Hypothalamus (tissue), 51 donors: ENCODE data around the gene PCBD2.
"Not testable (repeated sequence)": the region's sequence is repeated elsewhere in the genome, so short reads cannot be mapped to it uniquely, and the experiment has no call there.

Source experiments
- DNase-seq, 51 donors: peaks; one replicate each; lab custom pipeline; 2025; lab: John Stamatoyannopoulos, UW

The PCBD2 gene

GRCh38 chr5:134905246-134905996 is 490 bp downstream of the PCBD2 start:
- DNase-seq = peak in 42 of 51 donors; percentile 15 to 91 (median 61)

GRCh38 chr5:134906811-134907210 is 1.9 kb downstream of the PCBD2 start:
- no peak for DNase-seq

GRCh38 chr5:134910752-134911151 is 5.8 kb downstream of the PCBD2 start:
- DNase-seq = not testable (repeated sequence)

GRCh38 chr5:134911285-134912206 is 6.6 kb downstream of the PCBD2 start:
- peak in 3 of 51 donors; percentile 10 to 24 (median 13) for DNase-seq

- no peak for DNase-seq
Measured at GRCh38 chr5:134913254-134913653, 8.3 kb downstream of the PCBD2 start.

- no peak for DNase-seq
Measured at GRCh38 chr5:134913795-134914194, 8.9 kb downstream of the PCBD2 start.

GRCh38 chr5:134917070-134917815 is 12.3 kb downstream of the PCBD2 start:
- no peak for DNase-seq

- DNase-seq = no peak
Measured at GRCh38 chr5:134918861-134919260, 13.9 kb downstream of the PCBD2 start.

GRCh38 chr5:134920848-134921575 is 16.1 kb downstream of the PCBD2 start:
- DNase-seq = no peak

- no peak for DNase-seq
Measured at GRCh38 chr5:134932508-134932907, 27.6 kb downstream of the PCBD2 start.

- DNase-seq = no peak
Measured at GRCh38 chr5:134934202-134934601, 29.3 kb downstream of the PCBD2 start.

GRCh38 chr5:134935711-134936602 is 31.0 kb downstream of the PCBD2 start:
- DNase-seq = no peak

- DNase-seq = no peak
Measured at GRCh38 chr5:134937526-134937925, 32.6 kb downstream of the PCBD2 start.

GRCh38 chr5:134938030-134938429 is 33.1 kb downstream of the PCBD2 start:
- no peak for DNase-seq

- no peak for DNase-seq
Measured at GRCh38 chr5:134939500-134939899, 34.6 kb downstream of the PCBD2 start.

GRCh38 chr5:134943547-134943946 is 38.6 kb downstream of the PCBD2 start:
- no peak for DNase-seq

- DNase-seq = no peak
Measured at GRCh38 chr5:134944630-134945029, 39.7 kb downstream of the PCBD2 start.

GRCh38 chr5:134945041-134945440 is 40.1 kb downstream of the PCBD2 start:
- DNase-seq = peak in 1 of 51 donors; percentile 16

GRCh38 chr5:134948911-134949310 is 44.0 kb downstream of the PCBD2 start:
- no peak for DNase-seq
